Tibial nerve (tissue), 4 donors: ENCODE results near the gene TPM1. TPM values are rescaled to one million over a fixed set of nuclear protein-coding genes. Genes with fewer than 3 reads are reported as not detected.

ENCODE experiments used
- DNase-seq, 2 donors: peaks; one replicate each; pipeline ENCODE4 v3.0.0-alpha.2; 2019; ENCODE audit warnings: low spot score in 2 of 2
- H3K27ac ChIP-seq, 4 donors: fragments of 200-600 bp; sonication (generic) in 3 of 4; one replicate each; pipeline ENCODE4 v1.5.1; 2017 to 2019; ENCODE audit warnings: mild to moderate bottlenecking in 1 of 4
- H3K27me3 ChIP-seq, 2 donors: fragments of 200-600 bp; sonication (generic) in 1 of 2; one replicate each; pipeline versions ENCODE4 v1.5.1 to v1.6.0; 2017 to 2019
- H3K36me3 ChIP-seq, 3 donors: fragments of 200-600 bp; sonication (generic); one replicate each; pipeline ENCODE4 v1.5.1; 2018 to 2019
- H3K4me1 ChIP-seq, 4 donors: fragments of 200-600 bp; sonication (generic) in 3 of 4; one replicate each; pipeline ENCODE4 v1.5.1; 2017 to 2019
- H3K4me3 ChIP-seq, 4 donors: fragments of 200-600 bp; sonication (generic) in 3 of 4; one replicate each; pipeline ENCODE4 v1.5.1; 2017 to 2019; ENCODE audit warnings: mild to moderate bottlenecking in 1 of 4, moderate library complexity in 1 of 4
- H3K9me3 ChIP-seq, 4 donors: fragments of 200-600 bp; sonication (generic) in 3 of 4; one replicate each; pipeline ENCODE4 v1.5.1; 2017 to 2019
- EP300 ChIP-seq, 2 donors: sonication (generic); formaldehyde crosslinking; IDR thresholded peaks; one replicate each; pipeline ENCODE4 v1.6.1; 2017; ENCODE audit warnings: antibody characterized with exemption in 2 of 2, mild to moderate bottlenecking in 1 of 2
- POLR2A ChIP-seq, 2 donors: fragments of 450-650 bp; IDR thresholded peaks; one replicate each; pipeline ENCODE4 v1.6.1; 2017; ENCODE audit warnings: antibody characterized with exemption in 2 of 2, mild to moderate bottlenecking in 2 of 2, moderate library complexity in 2 of 2
- WGBS, 2 donors: methylation state at CpG; one replicate each; pipeline ENCODE4 v1.1.5; 2018; 5-methylcytosine and 5-hydroxymethylcytosine counted together
- total RNA-seq, 4 donors: library from RNA; depleted of rRNA; stranded (reverse); fragments of >200 nt; gene quantifications; one replicate each; pipeline ENCODE4 v1.1.0, GENCODE V29; 2016
- TF ChIP-seq, protein P1 (sequence below), 5 experiments: fragments of 200-600 bp in 3 of 5; fragments of 450-650 bp in 2 of 5; sonication (generic) in 3 of 5; IDR thresholded peaks; one replicate each; pipeline ENCODE4 v1.5.1; 2016 to 2019; ENCODE audit warnings: antibody characterized with exemption in 5 of 5, mild to moderate bottlenecking in 3 of 5, moderate library complexity in 2 of 5

The TPM1 gene
- total RNA-seq, 4 donors from 2014 or later = 311 to 468 (median 366) TPM

DNA sequence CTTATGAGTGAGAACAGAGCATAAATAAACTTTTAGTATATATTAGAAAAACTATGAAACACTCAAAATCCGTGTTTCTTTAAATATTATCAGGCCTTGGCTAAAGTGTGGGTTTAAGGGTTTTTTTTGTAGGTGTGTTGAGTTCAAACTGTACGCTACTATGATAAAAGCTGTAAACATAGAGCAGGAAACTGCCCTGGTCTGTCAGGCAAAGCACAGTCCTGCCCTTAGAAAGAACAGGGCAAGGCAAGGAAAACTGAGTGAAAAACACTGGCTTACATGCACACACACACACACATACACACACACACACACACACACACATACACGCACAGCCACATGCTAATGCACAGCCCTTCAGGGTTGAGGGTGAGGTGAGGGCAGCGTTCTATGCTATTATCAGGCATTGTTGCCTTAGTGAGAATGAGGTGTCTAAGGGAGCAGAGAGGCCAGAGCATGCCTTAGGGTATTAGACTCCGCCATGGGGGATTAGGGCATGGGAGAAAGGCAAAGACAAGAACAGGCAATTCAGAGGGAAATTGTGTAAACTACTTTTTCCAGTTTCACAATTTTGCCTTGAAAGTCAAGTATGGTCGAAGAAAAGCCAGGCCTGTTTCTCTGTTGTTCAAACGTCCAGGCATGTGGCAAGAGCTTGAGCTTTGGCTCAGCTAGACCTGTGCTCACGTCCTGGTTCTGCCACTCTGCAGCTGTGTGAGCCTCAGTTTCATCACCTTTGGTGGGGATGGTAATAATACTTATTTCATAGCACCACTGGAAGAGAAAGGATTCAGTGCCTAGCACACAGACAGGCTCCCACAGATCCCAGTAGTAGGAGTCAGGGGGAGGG, 36.3 kb upstream of the TPM1 start:
- no peaks in the 10 kb centered on the region for H3K9me3 ChIP-seq
- TF ChIP-seq, protein P1, sequence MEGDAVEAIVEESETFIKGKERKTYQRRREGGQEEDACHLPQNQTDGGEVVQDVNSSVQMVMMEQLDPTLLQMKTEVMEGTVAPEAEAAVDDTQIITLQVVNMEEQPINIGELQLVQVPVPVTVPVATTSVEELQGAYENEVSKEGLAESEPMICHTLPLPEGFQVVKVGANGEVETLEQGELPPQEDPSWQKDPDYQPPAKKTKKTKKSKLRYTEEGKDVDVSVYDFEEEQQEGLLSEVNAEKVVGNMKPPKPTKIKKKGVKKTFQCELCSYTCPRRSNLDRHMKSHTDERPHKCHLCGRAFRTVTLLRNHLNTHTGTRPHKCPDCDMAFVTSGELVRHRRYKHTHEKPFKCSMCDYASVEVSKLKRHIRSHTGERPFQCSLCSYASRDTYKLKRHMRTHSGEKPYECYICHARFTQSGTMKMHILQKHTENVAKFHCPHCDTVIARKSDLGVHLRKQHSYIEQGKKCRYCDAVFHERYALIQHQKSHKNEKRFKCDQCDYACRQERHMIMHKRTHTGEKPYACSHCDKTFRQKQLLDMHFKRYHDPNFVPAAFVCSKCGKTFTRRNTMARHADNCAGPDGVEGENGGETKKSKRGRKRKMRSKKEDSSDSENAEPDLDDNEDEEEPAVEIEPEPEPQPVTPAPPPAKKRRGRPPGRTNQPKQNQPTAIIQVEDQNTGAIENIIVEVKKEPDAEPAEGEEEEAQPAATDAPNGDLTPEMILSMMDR (IDR thresholded peaks at IDR 0.05) = no peak
- TF ChIP-seq EP300 (IDR thresholded peaks at IDR 0.05) = no peak
- no peak for TF ChIP-seq POLR2A (IDR thresholded peaks at IDR 0.05)
- H3K4me1 ChIP-seq = no peaks in the 10 kb centered on the region
- 74 to 77% methylated on average over 8 of the region's 8 CpGs for whole genome bisulfite sequencing, 2 donors
- no peak overlapping the region for H3K4me3 ChIP-seq
- no peak overlapping the region for H3K27ac ChIP-seq
- no peaks in the 10 kb centered on the region for H3K27me3 ChIP-seq
- no peak for DNase-seq
- no peaks in the 10 kb centered on the region for H3K36me3 ChIP-seq

DNA sequence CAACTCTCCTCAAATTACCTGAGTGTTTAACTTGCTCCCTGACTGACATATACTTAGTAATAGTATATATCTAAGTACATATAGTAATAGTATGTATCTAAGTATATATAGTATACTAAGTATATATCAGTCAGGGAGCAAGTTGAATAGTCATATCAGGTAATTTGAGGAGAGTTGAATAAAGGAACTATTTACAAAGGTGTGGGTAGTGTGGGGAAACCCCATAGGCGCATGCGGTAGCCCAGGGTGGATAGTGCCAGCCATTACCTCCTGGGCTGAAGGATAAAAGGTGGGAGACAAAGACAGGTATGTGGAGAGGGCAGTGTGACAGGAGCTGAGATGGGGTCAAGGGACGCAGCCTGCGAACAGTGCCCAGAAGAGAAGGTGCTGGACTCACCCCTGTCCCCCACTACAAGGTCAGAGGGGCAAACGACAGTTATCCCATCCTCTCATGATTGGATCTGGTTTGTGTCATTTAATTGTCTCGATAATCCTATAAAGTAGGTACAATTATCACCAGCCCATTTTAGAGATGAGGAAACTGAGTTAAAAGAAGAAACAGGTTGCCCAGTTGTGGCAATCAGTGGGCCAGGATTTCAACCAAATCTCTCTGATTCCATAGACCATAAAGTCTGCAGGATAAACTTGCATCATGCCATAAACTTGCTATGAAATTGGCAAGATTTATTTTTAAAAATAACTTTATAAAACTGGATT, 34.1 kb upstream of the TPM1 start:
- H3K4me3 ChIP-seq = no peak overlapping the region
- no peaks in the 10 kb centered on the region for H3K36me3 ChIP-seq
- no peak for DNase-seq
- peaks cover 0 to 5% (median 0%) of the 10 kb centered on the region in 4 donors for H3K4me1 ChIP-seq
- no peaks in the 10 kb centered on the region for H3K27me3 ChIP-seq
- no peaks in the 10 kb centered on the region for H3K9me3 ChIP-seq
- TF ChIP-seq, protein P1 (IDR thresholded peaks at IDR 0.05) = no peak
- no peak for TF ChIP-seq EP300 (IDR thresholded peaks at IDR 0.05)
- no peak for TF ChIP-seq POLR2A (IDR thresholded peaks at IDR 0.05)
- H3K27ac ChIP-seq = no peak overlapping the region
- 95 to 98% methylated on average over 6 of the region's 6 CpGs for WGBS, 2 donors

DNA sequence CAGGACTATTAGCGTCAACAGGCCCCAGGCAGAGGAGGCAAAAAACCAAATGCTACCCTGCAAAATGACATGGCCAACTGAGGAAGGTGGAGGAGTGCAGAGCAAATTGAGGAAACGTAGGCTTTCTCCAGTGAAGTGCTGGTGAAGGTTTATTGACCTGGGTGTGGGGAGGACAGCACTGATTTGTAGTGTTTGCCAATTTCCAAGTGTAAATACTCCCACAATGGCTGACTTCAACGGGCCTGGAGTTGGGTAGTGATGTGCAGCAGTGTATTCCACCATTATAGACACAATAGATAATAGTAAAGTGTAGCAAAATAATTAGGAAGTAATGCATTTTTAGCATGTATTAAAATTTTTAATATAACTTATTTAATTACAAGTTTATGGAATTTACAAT, 32.2 kb upstream of the TPM1 start:
- Histone ChIP-seq H3K4me3 (no peak overlapping the region), H3K36me3 (no peaks in the 10 kb centered on the region), H3K9me3 (no peaks in the 10 kb centered on the region), H3K27me3 (no peaks in the 10 kb centered on the region), H3K27ac (no peak overlapping the region), H3K4me1 (peaks cover 0 to 15% (median 0%) of the 10 kb centered on the region in 4 donors)
- DNase-seq = no peak
- WGBS, 2 donors = 87 to 90% methylated on average over 3 of the region's 3 CpGs
- TF ChIP-seq, protein P1 (IDR thresholded peaks at IDR 0.05) = no peak
- TF ChIP-seq EP300 (IDR thresholded peaks at IDR 0.05) = no peak
- TF ChIP-seq POLR2A (IDR thresholded peaks at IDR 0.05) = no peak

DNA sequence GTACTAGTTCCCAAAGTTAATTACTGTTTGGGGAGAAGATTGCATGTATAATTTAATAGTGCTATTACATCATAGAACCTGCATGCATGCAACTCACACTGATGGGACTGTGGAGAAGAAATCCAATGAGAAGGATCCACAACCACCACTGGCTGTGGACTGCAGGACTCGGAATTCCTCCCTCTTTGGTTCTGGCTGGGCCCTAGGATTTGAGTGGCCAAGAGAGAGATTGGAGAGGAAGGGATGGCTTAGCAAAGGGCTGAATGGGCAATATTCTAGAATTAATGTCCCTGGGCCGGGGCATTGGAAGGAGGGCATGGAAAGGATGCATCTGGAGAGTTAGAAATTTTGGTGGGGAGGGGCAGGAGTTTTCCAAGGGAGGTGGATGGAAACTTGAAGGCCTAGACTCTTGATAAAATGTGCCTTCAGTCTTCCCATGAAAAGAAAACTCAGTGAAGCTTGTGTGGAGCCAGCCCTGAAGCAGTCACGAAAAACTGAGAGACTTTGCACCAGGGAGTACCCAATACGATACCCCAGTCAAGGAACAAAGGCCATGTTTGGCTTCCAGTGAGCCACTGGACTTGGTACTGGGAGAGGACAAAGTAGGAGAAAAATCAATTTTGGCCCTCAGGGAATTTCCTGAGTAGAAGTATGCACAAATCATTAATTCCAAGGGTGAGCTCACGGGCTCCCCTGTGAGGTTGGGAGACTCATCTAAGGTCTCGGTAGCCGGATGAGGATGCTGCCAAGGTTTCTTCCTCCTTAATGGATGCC, 31.4 kb upstream of the TPM1 start:
- Histone ChIP-seq H3K4me1 (peaks cover 0 to 22% (median 0%) of the 10 kb centered on the region in 4 donors), H3K9me3 (no peaks in the 10 kb centered on the region), H3K36me3 (no peaks in the 10 kb centered on the region), H3K4me3 (no peak overlapping the region), H3K27ac (no peak overlapping the region), H3K27me3 (no peaks in the 10 kb centered on the region)
- TF ChIP-seq POLR2A (IDR thresholded peaks at IDR 0.05) (no peak), EP300 (IDR thresholded peaks at IDR 0.05) (no peak)
- TF ChIP-seq, protein P1 (IDR thresholded peaks at IDR 0.05) = no peak
- no peak for DNase-seq
- 85 to 89% methylated on average over 7 of the region's 7 CpGs for WGBS, 2 donors
